Measurements from ENCODE around the gene EMC10.
A peak's percentile ranks its signal among the peaks of the same experiment; 100 is the strongest.
"Not testable (repeated sequence)": the region's sequence is repeated elsewhere in the genome, so short reads cannot be mapped to it uniquely, and the experiment has no call there.

The EMC10 gene

DNA sequence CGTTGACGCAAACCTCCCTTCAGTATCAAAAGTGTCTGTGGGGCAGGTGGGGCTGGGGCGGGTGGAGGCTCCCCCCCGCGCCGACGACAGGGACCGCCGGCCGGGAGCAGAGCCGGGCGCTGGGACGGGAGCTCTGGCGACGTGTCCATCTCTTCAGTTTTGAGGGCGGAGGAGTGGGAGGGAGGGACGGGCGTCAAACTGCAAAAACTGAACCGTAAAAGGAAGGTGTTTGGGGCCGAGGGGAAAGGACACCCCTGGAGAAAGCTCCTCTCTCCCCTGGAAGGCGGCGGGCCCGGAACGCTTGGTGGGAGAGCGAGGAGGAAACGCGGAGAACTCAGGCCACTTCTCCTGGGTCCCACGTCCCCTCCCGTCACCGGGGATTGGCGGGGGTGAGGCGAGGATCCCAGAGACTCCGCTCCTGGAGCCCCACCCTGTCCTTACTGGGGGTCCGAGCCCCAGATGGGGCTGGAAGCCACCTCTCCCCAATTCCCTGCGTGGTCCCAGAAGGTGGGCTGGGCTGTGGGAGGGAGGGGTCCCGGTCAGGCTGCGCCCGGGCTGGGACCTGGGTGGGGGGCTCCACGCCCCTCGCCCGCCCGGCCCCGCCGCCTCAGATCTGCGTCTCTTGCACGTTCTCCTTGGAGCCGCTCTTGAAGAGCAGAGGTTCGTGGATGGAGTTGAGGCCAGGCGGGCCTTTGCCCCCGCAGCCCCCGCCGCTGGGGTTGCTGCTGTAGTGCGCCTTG, 40.8 kb downstream of the EMC10 start:
- no peak for DNase-seq (ENCODE audit: low read depth)
- H3K4me3 ChIP-seq (ENCODE audit: low read depth, low read length), result no peak overlapping the region
- no peak for TF ChIP-seq CTCF (IDR thresholded peaks at IDR 0.05; ENCODE audit: control insufficient read depth, extremely low read depth, insufficient read depth)

DNA sequence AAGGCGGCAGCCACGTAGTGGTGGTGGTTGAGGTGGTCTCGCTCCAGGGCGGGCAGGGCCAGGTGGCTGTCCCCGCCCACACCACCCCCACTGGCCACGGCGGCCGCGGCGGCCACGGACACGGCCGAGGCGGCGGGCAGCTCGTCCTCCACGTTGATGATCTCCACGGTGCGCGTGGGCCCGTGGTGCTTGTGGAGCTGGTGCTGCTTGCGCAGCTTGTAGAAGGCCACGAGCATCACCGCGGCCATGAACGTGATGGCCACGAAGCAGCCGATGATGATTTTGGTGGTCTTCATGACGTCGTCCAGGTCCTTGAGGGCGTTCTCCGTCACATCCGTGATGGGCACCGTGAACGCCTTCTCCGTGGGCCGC, 41.4 kb downstream of the EMC10 start:
- no peak for DNase-seq (ENCODE audit: low read depth)
- TF ChIP-seq CTCF (IDR thresholded peaks at IDR 0.05; ENCODE audit: control insufficient read depth, extremely low read depth, insufficient read depth), result no peak
- no peak overlapping the region for H3K4me3 ChIP-seq (ENCODE audit: low read depth, low read length)

DNA sequence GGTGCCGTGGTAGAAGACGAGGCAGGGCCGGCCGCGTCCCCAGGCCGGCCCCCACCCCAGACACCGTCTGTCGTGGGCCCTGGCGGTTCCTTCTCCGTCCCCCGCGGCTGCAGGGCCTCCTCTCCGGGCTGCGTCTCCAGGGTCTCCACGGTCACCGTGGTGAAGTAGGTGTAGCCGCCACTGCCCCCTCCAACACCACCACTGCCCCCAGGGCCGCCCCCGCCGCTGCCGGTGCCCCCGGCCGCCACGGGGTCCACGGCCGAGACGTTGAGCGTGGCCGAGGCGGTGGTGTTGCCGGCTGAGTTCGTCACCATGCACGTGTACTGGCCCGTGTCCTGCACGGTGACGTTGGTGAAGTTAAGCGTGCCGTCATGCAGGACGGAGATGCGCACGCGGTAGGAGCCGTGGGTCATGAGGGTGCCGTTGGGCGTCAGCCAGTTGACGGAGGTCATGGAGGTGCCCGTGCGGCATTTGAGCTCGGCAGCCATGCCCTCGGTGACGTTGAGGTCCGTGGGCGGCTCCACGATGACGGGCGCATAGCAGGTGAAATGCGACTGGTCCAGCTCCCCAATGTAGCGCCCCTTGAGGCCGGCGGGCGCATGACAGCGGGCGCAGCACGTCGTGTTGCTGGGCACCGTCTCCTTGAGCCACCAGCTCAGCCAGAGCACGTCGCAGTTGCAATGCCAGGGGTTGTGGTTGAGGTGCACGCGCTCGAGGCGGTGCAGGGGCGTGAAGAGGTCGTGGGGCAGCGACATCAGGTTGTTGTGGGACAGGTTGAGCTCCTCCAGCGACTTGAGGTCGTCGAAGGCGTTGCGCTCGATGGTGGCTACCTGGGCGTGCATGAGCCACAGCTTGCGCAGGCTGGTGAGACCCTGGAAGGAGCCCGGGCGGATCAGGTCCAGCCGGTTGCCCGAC, 42.0 kb downstream of the EMC10 start:
- 0 out of 2 replicates have a peak, but pooled peaks have one; percentile 9 for TF ChIP-seq CTCF (IDR thresholded peaks at IDR 0.05; ENCODE audit: control insufficient read depth, extremely low read depth, insufficient read depth)
- H3K4me3 ChIP-seq (ENCODE audit: low read depth, low read length), result no peak overlapping the region
- DNase-seq (ENCODE audit: low read depth), result no peak

DNA sequence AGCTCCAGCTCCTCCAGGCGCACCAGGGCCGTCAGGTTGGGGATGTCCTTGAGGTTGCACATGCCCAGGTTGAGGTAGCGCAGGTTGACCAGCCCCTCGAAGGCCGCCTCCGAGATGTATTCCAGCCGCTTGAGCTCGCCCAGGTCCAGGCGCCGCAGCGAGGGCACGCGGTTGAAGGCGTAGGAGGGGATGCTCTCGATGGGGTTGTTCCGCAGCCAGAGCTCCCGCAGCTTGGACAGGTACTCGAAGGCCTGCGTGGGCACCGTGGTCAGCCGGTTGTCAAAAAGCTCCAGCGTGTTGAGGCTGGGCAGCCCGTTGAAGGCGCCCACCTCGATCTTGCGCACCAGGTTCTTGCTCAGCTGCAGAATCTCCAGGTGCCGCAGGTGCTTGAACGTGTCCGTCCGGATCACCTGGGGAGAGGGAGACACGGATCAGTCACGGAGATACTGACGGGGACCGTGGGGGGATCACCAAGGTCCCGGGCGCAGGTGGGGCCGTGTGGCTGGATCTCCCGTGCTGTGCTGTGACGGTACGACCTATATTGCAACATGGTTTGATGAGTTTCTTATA, 42.8 kb downstream of the EMC10 start:
- no peak overlapping the region for H3K4me3 ChIP-seq (ENCODE audit: low read depth, low read length)
- TF ChIP-seq CTCF (IDR thresholded peaks at IDR 0.05; ENCODE audit: control insufficient read depth, extremely low read depth, insufficient read depth), result no peak
- DNase-seq (ENCODE audit: low read depth), result no peak

- no peak for TF ChIP-seq CTCF (IDR thresholded peaks at IDR 0.05; ENCODE audit: control insufficient read depth, extremely low read depth, insufficient read depth)
- DNase-seq (ENCODE audit: low read depth), result no peak
- no peak overlapping the region for H3K4me3 ChIP-seq (ENCODE audit: low read depth, low read length)
Observed at GRCh38 chr19:50520822-50521465, 44.6 kb downstream of the EMC10 start.

DNA sequence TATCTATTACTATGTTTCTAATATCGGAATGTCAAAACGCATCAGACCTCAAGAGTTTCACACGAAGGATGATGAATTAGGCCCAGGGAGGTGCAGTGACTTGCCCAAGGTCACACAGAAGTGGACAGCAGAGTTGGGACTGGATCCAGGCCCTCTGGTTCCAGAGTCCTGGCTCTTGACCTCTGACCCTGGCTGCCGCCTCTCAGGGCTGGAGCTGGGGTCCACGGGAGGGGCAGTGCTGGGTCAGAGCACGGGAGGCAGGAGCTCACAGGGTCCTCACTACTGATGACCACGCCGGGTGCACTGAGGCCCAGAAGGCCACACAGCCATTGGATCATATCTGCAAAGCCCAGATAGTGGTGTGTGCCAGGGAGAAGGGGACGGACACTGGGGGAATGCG, 46.6 kb downstream of the EMC10 start:
- no peak for DNase-seq (ENCODE audit: low read depth)
- no peak overlapping the region for H3K4me3 ChIP-seq (ENCODE audit: low read depth, low read length)
- no peak for TF ChIP-seq CTCF (IDR thresholded peaks at IDR 0.05; ENCODE audit: control insufficient read depth, extremely low read depth, insufficient read depth)

DNA sequence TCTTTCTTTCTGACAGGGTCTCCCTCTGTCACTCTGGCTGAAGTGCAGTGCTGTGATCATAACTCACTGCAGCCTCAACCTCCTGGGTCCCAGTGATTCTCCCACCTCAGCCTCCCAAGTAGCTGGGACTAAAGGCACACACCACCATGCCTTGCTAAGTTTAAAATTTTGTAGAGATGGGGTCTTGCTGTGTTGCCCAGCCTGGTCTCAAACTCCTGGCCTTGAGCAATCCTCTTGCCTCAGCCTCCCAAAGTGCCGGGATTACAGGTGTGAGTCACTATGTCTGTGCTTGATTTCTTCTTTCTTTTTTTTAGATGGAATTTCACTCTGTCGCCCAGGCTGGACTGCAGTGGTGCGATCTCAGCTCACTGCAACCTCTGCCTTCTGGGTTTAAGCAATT, 51.7 kb downstream of the EMC10 start:
- DNase-seq (ENCODE audit: low read depth); H3K4me3 ChIP-seq (ENCODE audit: low read depth, low read length): not testable (repeated sequence)
